ENCODE data around the gene TENM3. TPM values are rescaled to one million over a fixed set of nuclear protein-coding genes. Genes with fewer than 3 reads are reported as not detected.

The TENM3 gene
- total and polyA plus RNA-seq, 10 of the 15 experiments (the other 5 are each of a cell fraction or from before 2014, with no cell fraction given) = 0.01 to 1.7 (median 0.08) TPM; not detected in 2

- ChIA-PET CTCF (no interaction called here), RAD21 (ENCODE audit: unreplicated experiment) (no interaction called here), SMC1A (ENCODE audit: uncharacterized antibody, unreplicated experiment) (no interaction called here), POLR2A (no interaction called here)
- DNase-seq (ENCODE audit: low read depth, low spot score) (no peak), ATAC-seq (no peak), FAIRE-seq (no peak)
- no peaks in the 10 kb centered on the region for H4K20me1 ChIP-seq (ENCODE audit: control insufficient read depth, insufficient read depth)
- 39% methylated on average over 11 of the region's 11 CpGs for WGBS (ENCODE audit: insufficient coverage, insufficient replicate concordance, low lambda C conversion rate, missing lambda C conversion rate)
- no TSS peak for BruUV-seq (replicated peaks)
- H3K9me3 ChIP-seq (replicated peaks; ENCODE audit: control insufficient read depth, insufficient read depth, low read length) = no peaks in the 10 kb centered on the region
- H2AFZ ChIP-seq (ENCODE audit: control insufficient read depth, low read depth, low read length) = no peak overlapping the region
- no peak overlapping the region for H3K4me3 ChIP-seq
- H3K9ac ChIP-seq (ENCODE audit: control insufficient read depth, insufficient read depth, low read length) = no peak overlapping the region
- no peaks in the 10 kb centered on the region for H3K36me3 ChIP-seq (ENCODE audit: control insufficient read depth in 2 of 2, insufficient read depth in 2 of 2, low read length in 1 of 2)
- in situ Hi-C loops (cut with MboI) = no loop called here
- no peak overlapping the region for H3K4me2 ChIP-seq (ENCODE audit: control insufficient read depth, insufficient read depth)
- intact Hi-C loops (cut with micrococcal nuclease; ENCODE audit: unreplicated experiment) = no loop called here
- no peaks in the 10 kb centered on the region for H3K4me1 ChIP-seq (ENCODE audit: control insufficient read depth, insufficient read depth, low read length)
- TF ChIP-seq ZNF207 (IDR thresholded peaks at IDR 0.05; ENCODE audit: borderline replicate concordance) = no peak
- TF ChIP-seq ATF2 (IDR thresholded peaks at IDR 0.05; ENCODE audit: low read length) = no peak
- no peak overlapping the region for H3K27ac ChIP-seq (ENCODE audit: control insufficient read depth, insufficient read depth)
- no peaks in the 10 kb centered on the region for H3K79me2 ChIP-seq (ENCODE audit: control insufficient read depth, insufficient read depth, low read length)
- no peaks in the 10 kb centered on the region for H3K27me3 ChIP-seq (replicated peaks in 1 of 2; ENCODE audit: control insufficient read depth in 2 of 2, insufficient read depth in 2 of 2, low read length in 1 of 2)
These were observed 103.6 kb downstream of the TENM3 start for GRCh38 chr4:182346675-182347375.

- ChIA-PET POLR2A (no interaction called here), RAD21 (ENCODE audit: unreplicated experiment) (no interaction called here), CTCF (interaction anchor here (1.7 kb wide), 1 partner anchor 9 kb away, joined by 5 read pairs; no protein-coding TSS in a partner anchor), SMC1A (ENCODE audit: uncharacterized antibody, unreplicated experiment) (no interaction called here)
- in situ Hi-C loops (cut with MboI) (no loop called here), intact Hi-C loops (cut with micrococcal nuclease; ENCODE audit: unreplicated experiment) (no loop called here)
- Histone ChIP-seq H3K79me2 (ENCODE audit: control insufficient read depth, insufficient read depth, low read length) (no peaks in the 10 kb centered on the region), H3K9me3 (replicated peaks; ENCODE audit: control insufficient read depth, insufficient read depth, low read length) (no peaks in the 10 kb centered on the region), H3K36me3 (ENCODE audit: control insufficient read depth in 2 of 2, insufficient read depth in 2 of 2, low read length in 1 of 2) (no peaks in the 10 kb centered on the region), H3K4me1 (ENCODE audit: control insufficient read depth, insufficient read depth, low read length) (no peaks in the 10 kb centered on the region), H3K9ac (ENCODE audit: control insufficient read depth, insufficient read depth, low read length) (no peak overlapping the region), H2AFZ (ENCODE audit: control insufficient read depth, low read depth, low read length) (no peak overlapping the region), H3K27ac (ENCODE audit: control insufficient read depth, insufficient read depth) (no peak overlapping the region), H3K4me2 (ENCODE audit: control insufficient read depth, insufficient read depth) (no peak overlapping the region), H3K27me3 (replicated peaks in 1 of 2; ENCODE audit: control insufficient read depth in 2 of 2, insufficient read depth in 2 of 2, low read length in 1 of 2) (no peaks in the 10 kb centered on the region), H3K4me3 (no peak overlapping the region), H4K20me1 (ENCODE audit: control insufficient read depth, insufficient read depth) (no peaks in the 10 kb centered on the region)
- no peak for ATAC-seq
- TF ChIP-seq SUPT20H (IDR thresholded peaks at IDR 0.05; ENCODE audit: borderline replicate concordance, control insufficient read depth, low read depth, low read length) = no peak
- no peak for TF ChIP-seq LARP7 (IDR thresholded peaks at IDR 0.05)
- no peak for TF ChIP-seq HCFC1 (IDR thresholded peaks at IDR 0.05; ENCODE audit: low read length)
- no peak for TF ChIP-seq SREBF1 (IDR thresholded peaks at IDR 0.05; ENCODE audit: low read length)
- no peak for FAIRE-seq
- no peak for DNase-seq (ENCODE audit: low read depth, low spot score)
- 12% methylated on average over 5 of the region's 5 CpGs for WGBS (ENCODE audit: insufficient coverage, insufficient replicate concordance, low lambda C conversion rate, missing lambda C conversion rate)
- BruUV-seq (replicated peaks) = no TSS peak
These were observed 105.7 kb downstream of the TENM3 start for GRCh38 chr4:182348779-182349326.

All from GM12878 (cell line).